Measurements from ENCODE around the gene SLC37A4.
"Not testable (repeated sequence)": the region's sequence is repeated elsewhere in the genome, so short reads cannot be mapped to it uniquely, and the experiment has no call there.

SLC37A4 gene

GRCh38 chr11:119030329-119031047 is at the start of gene SLC37A4:
TSS of gene SLC37A4 (minus strand) at chr11:119030877.
- DNase-seq = peak; percentile 100

DNA sequence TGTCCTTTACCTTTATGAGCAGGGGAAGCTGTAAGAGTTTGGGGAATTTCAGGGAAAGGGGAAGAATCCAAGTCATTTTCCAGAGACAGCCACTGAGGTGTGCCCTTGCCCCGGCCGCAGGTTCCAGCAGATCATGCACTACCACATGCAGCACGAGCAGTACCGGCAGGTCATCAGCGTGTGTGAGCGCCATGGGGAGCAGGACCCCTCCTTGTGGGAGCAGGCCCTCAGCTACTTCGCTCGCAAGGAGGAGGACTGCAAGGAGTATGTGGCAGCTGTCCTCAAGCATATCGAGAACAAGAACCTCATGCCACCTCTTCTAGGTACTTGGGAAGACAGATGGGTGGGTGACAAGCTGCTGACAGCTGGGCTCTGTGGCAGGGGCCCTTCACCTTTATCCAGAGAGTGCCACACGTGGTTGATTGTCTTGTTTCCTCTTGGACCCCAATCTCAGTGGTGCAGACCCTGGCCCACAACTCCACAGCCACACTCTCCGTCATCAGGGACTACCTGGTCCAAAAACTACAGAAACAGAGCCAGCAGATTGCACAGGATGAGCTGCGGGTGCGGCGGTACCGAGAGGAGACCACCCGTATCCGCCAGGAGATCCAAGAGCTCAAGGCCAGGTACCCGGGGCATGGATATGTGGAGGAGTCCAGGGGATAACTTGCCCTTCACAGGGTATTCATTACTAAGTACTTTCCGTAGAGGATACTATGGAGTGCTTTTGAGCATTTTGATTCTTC is 48.2 kb upstream of the SLC37A4 start:
- no peak for DNase-seq

- no peak for DNase-seq
Observed at GRCh38 chr11:119077839-119078238, 47.2 kb upstream of the SLC37A4 start.

DNA sequence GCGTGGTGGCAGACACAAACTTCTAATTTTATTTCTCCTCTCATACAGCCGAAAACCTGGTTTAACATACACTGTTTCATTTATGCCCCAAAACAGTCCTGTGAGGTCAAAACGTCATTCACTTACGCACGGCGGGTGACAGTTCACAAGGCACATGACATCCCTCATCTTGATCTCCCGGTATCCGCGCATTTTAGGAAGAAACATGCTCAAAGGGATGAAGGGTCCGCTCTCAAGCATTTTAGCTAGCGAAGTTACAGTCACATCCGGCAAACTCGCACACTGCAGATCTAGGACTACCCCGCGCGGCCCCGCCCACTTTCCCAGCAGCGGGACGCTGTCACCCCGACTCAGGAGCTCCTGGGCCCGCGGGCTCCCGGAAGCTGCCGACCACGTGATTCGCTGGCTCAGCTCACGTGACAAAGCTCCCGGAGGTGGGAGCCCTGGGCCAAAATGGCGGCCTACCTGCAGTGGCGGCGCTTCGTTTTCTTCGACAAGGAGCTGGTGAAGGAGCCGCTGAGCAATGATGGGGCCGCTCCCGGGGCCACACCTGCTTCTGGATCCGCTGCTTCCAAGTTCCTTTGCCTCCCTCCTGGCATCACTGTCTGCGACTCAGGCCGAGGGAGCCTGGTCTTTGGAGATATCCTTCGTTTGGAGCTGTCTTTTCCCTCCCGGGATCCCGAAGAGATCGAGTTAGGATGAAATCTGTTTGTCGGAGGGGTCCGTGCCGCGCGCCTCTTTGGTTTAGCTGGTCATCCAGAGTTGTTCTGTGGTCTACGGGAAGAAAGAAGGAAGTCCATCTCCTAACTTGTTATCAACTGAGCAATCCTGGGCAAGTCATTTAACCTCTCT is 36.9 kb upstream of the SLC37A4 start, which contains the start of gene VPS11:
Gene VPS11, plus strand, starts transcription at position 448 of the 852 bp plus-strand sequence. Its CDS starts 6 bp downstream, at position 454.
- peak; percentile 98 for DNase-seq

GRCh38 chr11:119065369-119065768 is 34.7 kb upstream of the SLC37A4 start:
- peak; percentile 34 for DNase-seq

- DNase-seq = no peak
Observed at GRCh38 chr11:119062779-119063178, 32.1 kb upstream of the SLC37A4 start.

GRCh38 chr11:119061256-119061655 is 30.6 kb upstream of the SLC37A4 start:
- DNase-seq = no peak

- DNase-seq = not testable (repeated sequence)
Observed at GRCh38 chr11:119059128-119059527, 28.5 kb upstream of the SLC37A4 start.

DNA sequence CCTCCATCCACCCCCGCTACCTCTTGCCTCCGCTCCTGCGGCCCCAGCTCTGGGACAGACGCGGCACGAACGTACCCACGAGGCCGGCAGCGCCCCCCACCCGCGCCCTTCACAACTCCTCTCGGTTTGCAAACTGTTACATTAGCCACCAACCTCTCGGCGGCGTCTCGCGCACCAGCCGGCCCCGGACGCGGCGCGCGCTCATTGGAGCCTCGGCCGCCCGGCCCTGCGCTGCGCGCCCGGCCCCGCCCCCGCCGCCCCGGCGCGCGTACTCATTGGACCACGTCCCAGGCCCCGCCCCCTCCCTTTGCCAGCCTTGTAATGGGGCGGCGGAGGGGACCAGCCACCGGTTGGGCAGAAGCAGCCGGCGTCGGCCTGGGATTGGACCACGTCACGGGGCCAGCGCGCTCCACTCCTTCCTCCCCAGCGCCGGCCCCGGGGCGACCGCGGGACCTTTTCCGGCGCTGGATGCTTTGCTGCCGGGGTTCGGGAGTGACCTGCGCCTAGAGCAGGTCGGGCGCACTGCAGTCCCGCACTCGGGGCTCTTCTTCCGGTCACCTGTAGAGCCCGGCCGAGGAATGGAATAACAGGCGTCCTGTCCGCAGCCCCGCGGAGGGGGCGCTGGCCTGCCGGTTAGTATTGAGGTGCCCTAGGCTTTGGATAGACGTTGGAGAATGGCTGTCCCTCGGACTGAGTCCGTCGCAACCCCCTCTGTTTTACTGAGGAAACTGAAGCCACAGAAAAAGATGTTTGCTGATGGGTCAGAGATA is 26.5 kb upstream of the SLC37A4 start, which contains the start of gene HYOU1:
Gene HYOU1, minus strand, starts transcription at position 206 of the 770 bp plus-strand sequence. CDS start 1,045 bp downstream, outside the sequence.
- DNase-seq = peak; percentile 99

DNA sequence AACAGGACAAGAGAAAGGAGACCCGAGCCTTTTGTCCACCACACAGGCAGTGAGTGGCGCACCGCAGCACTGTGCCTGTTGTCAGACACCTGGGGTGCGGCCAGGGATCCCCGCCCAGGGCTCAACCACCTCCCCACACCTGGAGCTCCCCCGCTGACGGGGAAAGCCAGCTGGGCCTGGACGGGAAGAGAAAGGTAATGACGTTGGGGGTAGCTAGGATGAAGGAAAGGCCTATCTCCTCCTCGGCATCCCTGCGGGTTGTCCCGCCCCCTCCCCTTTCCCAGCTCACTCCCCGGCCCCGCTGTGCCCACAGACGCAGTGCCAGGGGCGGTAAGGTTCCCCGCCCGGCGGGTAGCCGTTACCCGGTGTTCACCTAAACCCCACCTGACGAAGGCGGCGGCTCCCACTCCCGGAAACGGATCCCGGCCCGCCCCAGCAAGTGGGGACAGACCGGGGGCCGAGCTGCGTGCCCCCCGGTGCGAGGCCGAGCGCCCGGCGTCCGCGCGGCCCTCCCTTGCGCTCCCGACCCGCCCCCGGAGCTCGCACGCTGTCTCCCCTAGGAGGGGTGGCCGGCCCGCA is 25.8 kb upstream of the SLC37A4 start:
- peak; percentile 51 for DNase-seq

- DNase-seq = no peak
Observed at GRCh38 chr11:119055901-119056300, 25.2 kb upstream of the SLC37A4 start.

GRCh38 chr11:119054418-119054817 is 23.7 kb upstream of the SLC37A4 start:
- DNase-seq = no peak

- DNase-seq = no peak
Observed at GRCh38 chr11:119052163-119052814, 21.6 kb upstream of the SLC37A4 start.

DNA sequence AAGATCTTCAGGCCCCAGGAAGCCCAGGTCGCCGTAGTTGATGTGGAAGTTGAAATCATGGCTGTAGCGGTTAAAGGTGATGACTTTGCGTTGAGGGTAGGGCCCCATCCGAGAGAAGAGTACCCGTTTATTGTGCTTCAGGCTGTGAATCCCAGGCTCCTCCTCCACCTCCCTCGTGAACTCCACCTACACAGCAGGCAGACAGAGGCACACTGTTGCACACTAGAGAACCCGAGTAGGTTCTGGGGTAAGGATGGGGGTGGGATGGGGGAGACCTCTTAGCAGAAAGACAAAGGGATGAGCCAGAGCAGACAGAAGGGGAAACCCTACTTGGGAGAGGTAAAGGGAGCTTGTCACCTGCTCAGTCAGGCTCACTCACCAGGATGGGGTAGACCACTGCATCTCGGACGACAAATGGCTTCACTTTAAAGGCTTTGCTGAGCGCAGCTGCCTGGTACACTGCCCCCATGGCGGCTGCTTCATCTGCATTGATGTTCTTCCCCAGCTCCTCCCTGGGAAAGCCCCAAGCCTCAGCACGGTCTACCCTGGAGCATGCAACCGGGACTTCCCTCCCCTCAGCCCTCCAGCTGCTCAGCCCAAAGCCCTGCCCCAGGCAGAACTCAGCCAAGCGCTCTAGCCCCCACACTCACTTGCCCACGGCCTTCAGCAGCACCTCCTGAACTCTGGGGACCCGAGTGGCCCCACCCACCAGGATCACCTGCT is 20.9 kb upstream of the SLC37A4 start:
- no peak for DNase-seq

- no peak for DNase-seq
Observed at GRCh38 chr11:119049081-119049480, 18.4 kb upstream of the SLC37A4 start.

DNA sequence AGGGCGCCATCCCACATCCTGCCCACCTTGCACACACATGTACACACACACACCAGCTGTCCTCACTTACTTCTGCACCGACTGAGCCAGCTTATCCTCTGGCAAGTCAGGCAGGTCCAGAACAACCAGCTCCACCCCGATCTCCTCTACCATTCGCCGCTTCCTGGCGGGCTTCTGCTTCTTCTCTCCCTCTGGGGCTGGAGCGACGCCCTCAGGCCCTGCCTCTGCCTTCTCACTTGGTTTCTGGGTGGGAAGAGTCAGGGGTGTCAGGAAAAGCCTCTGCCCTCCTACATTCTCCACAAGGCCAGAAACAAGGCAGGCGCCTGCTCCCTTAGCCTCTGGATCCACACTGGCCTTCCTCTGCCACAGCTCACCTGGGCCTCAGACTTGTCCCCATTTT is 18.0 kb upstream of the SLC37A4 start:
- no peak for DNase-seq

- DNase-seq = no peak
Observed at GRCh38 chr11:119047205-119047604, 16.5 kb upstream of the SLC37A4 start.

GRCh38 chr11:119046489-119046888 is 15.8 kb upstream of the SLC37A4 start:
- DNase-seq = no peak

GRCh38 chr11:119044708-119045107 is 14.0 kb upstream of the SLC37A4 start:
- DNase-seq = no peak

DNA sequence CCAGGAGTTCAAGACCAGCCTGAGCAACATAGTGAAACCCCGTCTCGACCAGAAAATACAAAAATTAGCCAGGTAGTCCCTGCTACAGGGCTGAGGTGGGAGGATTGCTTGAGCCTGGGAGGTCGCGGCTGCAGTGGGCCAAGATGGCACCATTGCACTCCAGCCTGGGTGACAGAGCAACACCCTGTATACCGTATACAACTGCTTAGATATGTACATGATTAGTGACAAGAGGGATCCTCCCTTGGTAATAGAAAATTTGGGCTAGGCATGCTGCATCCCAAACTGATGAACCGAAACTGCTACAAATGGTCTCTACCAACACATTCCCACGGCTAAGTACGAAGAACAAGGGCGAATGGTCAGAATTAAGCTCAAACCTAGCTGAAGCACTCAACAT is 12.2 kb upstream of the SLC37A4 start:
- no peak for DNase-seq
